ENCODE results near the gene TMPRSS3. TPM values are rescaled to one million over a fixed set of nuclear protein-coding genes. Genes with fewer than 3 reads are reported as not detected.

TMPRSS3 gene
- total and polyA plus RNA-seq, 2 of the 13 experiments (the other 11 are each of a cell fraction or from before 2014, with no cell fraction given) = 2.8 to 16.9 TPM

DNA sequence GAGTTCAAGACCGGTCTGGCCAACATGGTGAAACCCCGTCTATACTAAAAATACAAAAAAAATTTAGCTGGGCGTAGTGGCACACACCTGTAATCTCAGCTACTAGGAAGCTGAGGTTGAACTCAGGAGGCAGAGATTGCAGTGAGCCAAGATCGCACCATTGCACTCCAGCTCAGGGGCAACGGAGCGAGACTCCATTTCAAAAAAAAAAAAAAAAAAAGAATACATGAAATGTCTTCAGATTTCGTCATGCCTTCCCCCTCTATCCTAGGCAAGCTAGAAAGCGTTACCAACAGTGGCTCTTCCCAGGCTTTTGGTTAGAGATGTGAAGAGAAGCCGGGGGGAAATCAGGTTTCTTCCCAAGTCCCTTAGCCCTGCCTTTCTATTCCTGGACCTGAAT, 33.2 kb downstream of the TMPRSS3 start:
- POLR2A ChIA-PET = interaction anchor here (0.6 kb wide), 1 partner anchor 36 kb away, joined by 3 read pairs; no protein-coding TSS in a partner anchor
- in situ Hi-C loops (cut with HindIII; ENCODE audit: extremely low pct_ligation_motif_present, low pct_unique_long_range_greater_than_20kb) = no loop called here
- 63% methylated on average over 9 of the region's 9 CpGs for WGBS (ENCODE audit: low lambda C conversion rate)

DNA sequence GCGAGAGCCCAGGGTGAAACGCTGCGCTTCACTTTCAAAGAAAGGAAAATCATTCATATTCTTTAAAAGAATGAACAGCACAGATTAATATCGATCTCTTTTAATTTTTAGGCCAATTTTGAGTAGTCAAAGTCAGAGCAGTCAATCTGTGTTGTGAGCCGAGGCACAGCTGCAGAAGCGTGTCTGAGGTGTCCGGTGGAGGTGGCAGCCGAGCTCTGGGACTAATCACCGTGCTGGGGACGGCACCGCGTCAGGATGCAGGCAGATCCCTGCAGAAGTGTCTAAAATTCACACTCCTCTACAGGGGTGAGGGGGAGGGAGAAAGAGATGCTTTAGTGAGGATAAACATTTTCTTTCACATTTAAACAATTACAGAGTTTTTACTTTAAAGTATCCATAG, 33.7 kb downstream of the TMPRSS3 start:
- peaks cover 0 to 17% of the 10 kb centered on the region in 2 experiments; a peak in 1 of 5 replicates for H3K27me3 ChIP-seq (ENCODE audit: control insufficient read depth in 1 of 2, insufficient read depth in 2 of 2, low read length in 2 of 2)
- ATAC-seq = no peak
- intact Hi-C loops (cut with micrococcal nuclease; ENCODE audit: unreplicated experiment) (no loop called here), in situ Hi-C loops (cut with HindIII; ENCODE audit: extremely low pct_ligation_motif_present, low pct_unique_long_range_greater_than_20kb) (no loop called here)
- no peak overlapping the region for H2AFZ ChIP-seq (ENCODE audit: low read length)
- no peak for DNase-seq (ENCODE audit: low spot score)
- peaks cover 36% of the 10 kb centered on the region for H3K4me1 ChIP-seq (ENCODE audit: insufficient read depth, low read length)
- no TSS peak for BruUV-seq (replicated peaks)
- no peak for FAIRE-seq
- H3K4me3 ChIP-seq (replicated peaks in 1 of 3; ENCODE audit: insufficient read depth in 1 of 3, low read depth in 2 of 3, low read length in 3 of 3) = no peak overlapping the region
- no peaks in the 10 kb centered on the region; the same call in 1 of the 2 replicates for H3K9me3 ChIP-seq (ENCODE audit: low read length)
- 78% methylated on average over 12 of the region's 12 CpGs for WGBS (ENCODE audit: low lambda C conversion rate)
- ChIA-PET CTCF (ENCODE audit: low intra/inter-chr PET ratio, low total read pairs) (no interaction called here), POLR2A (no interaction called here)
- no peak overlapping the region for H3K9ac ChIP-seq (ENCODE audit: insufficient read depth, low read depth, low read length)
- H3K4me2 ChIP-seq (ENCODE audit: low read depth, low read length) = no peak overlapping the region
- no peaks in the 10 kb centered on the region for H3K36me3 ChIP-seq (replicated peaks in 1 of 2; ENCODE audit: control insufficient read depth in 1 of 2, insufficient read depth in 2 of 2, low read length in 2 of 2)
- no peak overlapping the region for H3K27ac ChIP-seq (ENCODE audit: extremely low read length, insufficient read depth, low read length)
- no peaks in the 10 kb centered on the region for H4K20me1 ChIP-seq (ENCODE audit: insufficient read depth, low read length)
- no peaks in the 10 kb centered on the region for H3K79me2 ChIP-seq (ENCODE audit: insufficient read depth, low read length)
- TF ChIP-seq RAD21 (CRISPR knock-in tag; IDR thresholded peaks at IDR 0.05) = no peak
- no peak for TF ChIP-seq ZBTB8A (CRISPR knock-in tag; IDR thresholded peaks at IDR 0.05; ENCODE audit: borderline replicate concordance, low read depth)
- TF ChIP-seq ZSCAN29 (CRISPR knock-in tag; conservative IDR thresholded peaks at IDR 0.05) = no peak
- TF ChIP-seq, protein P1, sequence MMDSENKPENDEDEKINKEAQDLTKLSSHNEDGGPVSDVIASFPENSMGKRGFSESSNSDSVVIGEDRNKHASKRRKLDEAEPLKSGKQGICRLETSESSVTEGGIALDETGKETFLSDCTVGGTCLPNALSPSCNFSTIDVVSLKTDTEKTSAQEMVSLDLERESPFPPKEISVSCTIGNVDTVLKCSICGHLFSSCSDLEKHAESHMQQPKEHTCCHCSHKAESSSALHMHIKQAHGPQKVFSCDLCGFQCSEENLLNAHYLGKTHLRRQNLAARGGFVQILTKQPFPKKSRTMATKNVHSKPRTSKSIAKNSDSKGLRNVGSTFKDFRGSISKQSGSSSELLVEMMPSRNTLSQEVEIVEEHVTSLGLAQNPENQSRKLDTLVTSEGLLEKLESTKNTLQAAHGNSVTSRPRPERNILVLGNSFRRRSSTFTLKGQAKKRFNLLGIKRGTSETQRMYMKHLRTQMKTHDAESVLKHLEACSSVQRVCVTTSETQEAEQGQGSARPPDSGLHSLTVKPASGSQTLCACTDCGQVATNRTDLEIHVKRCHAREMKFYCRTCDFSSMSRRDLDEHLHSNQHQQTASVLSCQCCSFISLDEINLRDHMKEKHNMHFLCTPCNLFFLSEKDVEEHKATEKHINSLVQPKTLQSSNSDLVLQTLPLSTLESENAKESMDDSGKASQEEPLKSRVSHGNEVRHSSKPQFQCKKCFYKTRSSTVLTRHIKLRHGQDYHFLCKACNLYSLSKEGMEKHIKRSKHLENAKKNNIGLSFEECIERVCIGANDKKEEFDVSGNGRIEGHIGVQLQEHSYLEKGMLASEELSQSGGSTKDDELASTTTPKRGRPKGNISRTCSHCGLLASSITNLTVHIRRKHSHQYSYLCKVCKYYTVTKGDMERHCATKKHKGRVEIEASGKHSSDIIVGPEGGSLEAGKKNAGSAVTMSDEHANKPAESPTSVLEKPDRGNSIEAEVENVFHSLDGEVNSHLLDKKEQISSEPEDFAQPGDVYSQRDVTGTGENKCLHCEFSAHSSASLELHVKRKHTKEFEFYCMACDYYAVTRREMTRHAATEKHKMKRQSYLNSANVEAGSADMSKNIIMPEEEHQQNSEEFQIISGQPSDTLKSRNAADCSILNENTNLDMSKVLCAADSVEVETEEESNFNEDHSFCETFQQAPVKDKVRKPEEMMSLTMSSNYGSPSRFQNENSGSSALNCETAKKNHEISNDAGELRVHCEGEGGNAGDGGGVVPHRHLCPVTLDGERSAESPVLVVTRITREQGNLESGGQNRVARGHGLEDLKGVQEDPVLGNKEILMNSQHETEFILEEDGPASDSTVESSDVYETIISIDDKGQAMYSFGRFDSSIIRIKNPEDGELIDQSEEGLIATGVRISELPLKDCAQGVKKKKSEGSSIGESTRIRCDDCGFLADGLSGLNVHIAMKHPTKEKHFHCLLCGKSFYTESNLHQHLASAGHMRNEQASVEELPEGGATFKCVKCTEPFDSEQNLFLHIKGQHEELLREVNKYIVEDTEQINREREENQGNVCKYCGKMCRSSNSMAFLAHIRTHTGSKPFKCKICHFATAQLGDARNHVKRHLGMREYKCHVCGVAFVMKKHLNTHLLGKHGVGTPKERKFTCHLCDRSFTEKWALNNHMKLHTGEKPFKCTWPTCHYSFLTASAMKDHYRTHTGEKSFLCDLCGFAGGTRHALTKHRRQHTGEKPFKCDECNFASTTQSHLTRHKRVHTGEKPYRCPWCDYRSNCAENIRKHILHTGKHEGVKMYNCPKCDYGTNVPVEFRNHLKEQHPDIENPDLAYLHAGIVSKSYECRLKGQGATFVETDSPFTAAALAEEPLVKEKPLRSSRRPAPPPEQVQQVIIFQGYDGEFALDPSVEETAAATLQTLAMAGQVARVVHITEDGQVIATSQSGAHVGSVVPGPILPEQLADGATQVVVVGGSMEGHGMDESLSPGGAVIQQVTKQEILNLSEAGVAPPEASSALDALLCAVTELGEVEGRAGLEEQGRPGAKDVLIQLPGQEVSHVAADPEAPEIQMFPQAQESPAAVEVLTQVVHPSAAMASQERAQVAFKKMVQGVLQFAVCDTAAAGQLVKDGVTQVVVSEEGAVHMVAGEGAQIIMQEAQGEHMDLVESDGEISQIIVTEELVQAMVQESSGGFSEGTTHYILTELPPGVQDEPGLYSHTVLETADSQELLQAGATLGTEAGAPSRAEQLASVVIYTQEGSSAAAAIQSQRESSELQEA (CRISPR knock-in tag; IDR thresholded peaks at IDR 0.05; ENCODE audit: not compliant biosample characterization) = no peak
- TF ChIP-seq GABPA (IDR thresholded peaks at IDR 0.05; ENCODE audit: low read depth, low read length) = no peak
- no peak for TF ChIP-seq GABPA (CRISPR knock-in tag; IDR thresholded peaks at IDR 0.05; ENCODE audit: low read depth)
- TF ChIP-seq, protein P2, sequence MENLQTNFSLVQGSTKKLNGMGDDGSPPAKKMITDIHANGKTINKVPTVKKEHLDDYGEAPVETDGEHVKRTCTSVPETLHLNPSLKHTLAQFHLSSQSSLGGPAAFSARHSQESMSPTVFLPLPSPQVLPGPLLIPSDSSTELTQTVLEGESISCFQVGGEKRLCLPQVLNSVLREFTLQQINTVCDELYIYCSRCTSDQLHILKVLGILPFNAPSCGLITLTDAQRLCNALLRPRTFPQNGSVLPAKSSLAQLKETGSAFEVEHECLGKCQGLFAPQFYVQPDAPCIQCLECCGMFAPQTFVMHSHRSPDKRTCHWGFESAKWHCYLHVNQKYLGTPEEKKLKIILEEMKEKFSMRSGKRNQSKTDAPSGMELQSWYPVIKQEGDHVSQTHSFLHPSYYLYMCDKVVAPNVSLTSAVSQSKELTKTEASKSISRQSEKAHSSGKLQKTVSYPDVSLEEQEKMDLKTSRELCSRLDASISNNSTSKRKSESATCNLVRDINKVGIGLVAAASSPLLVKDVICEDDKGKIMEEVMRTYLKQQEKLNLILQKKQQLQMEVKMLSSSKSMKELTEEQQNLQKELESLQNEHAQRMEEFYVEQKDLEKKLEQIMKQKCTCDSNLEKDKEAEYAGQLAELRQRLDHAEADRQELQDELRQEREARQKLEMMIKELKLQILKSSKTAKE (CRISPR knock-in tag; IDR thresholded peaks at IDR 0.05; ENCODE audit: borderline replicate concordance) = no peak

More for the DNA sequence above, 33.2 kb downstream of the TMPRSS3 start:
- intact Hi-C loops (cut with micrococcal nuclease; ENCODE audit: unreplicated experiment) = no loop called here
- Histone ChIP-seq H3K4me3 (replicated peaks in 1 of 3; ENCODE audit: insufficient read depth in 1 of 3, low read depth in 2 of 3, low read length in 3 of 3) (no peak overlapping the region), H3K4me1 (ENCODE audit: insufficient read depth, low read length) (peaks cover 39% of the 10 kb centered on the region), H3K4me2 (ENCODE audit: low read depth, low read length) (no peak overlapping the region), H2AFZ (ENCODE audit: low read length) (no peak overlapping the region), H3K79me2 (ENCODE audit: insufficient read depth, low read length) (no peaks in the 10 kb centered on the region), H3K36me3 (replicated peaks in 1 of 2; ENCODE audit: control insufficient read depth in 1 of 2, insufficient read depth in 2 of 2, low read length in 2 of 2) (no peaks in the 10 kb centered on the region), H3K9me3 (ENCODE audit: low read length) (no peaks in the 10 kb centered on the region), H3K9ac (ENCODE audit: insufficient read depth, low read depth, low read length) (no peak overlapping the region), H3K27me3 (ENCODE audit: control insufficient read depth in 1 of 2, insufficient read depth in 2 of 2, low read length in 2 of 2) (peaks cover 0 to 17% of the 10 kb centered on the region in 2 experiments; a peak in 1 of 5 replicates), H3K27ac (ENCODE audit: extremely low read length, insufficient read depth, low read length) (no peak overlapping the region), H4K20me1 (ENCODE audit: insufficient read depth, low read length) (no peaks in the 10 kb centered on the region)
- TF ChIP-seq ISL2 (CRISPR knock-in tag; IDR thresholded peaks at IDR 0.05) (no peak), PRMT3 (CRISPR knock-in tag; IDR thresholded peaks at IDR 0.05; ENCODE audit: borderline replicate concordance, low read depth) (no peak), HNRNPUL1 (IDR thresholded peaks at IDR 0.05; ENCODE audit: low read depth, low read length) (no peak)
- DNase-seq (ENCODE audit: low spot score) (no peak), ATAC-seq (no peak), FAIRE-seq (no peak)
- CTCF ChIA-PET (ENCODE audit: low intra/inter-chr PET ratio, low total read pairs) = no interaction called here
- BruUV-seq (replicated peaks) = no TSS peak

Measured in HepG2 (cell line).